ENCODE measurements around the gene OCRL. TPM values are rescaled to one million over a fixed set of nuclear protein-coding genes. Genes with fewer than 3 reads are reported as not detected.

Gene OCRL
- polyA plus RNA-seq, 1 of the 3 experiments (the other 2 are of a cell fraction), result 18.6 TPM

- Histone ChIP-seq H3K9me3 (no peaks in the 10 kb centered on the region), H3K36me3 (replicated peaks in 1 of 2; ENCODE audit: control insufficient read depth in 1 of 2, insufficient read depth in 2 of 2, low read length in 1 of 2) (no peaks in the 10 kb centered on the region), H3K9ac (no peak overlapping the region), H3K4me3 (ENCODE audit: low read depth in 2 of 2, low read length in 1 of 2) (no peak overlapping the region), H3K27me3 (ENCODE audit: insufficient read depth) (peaks cover 4% of the 10 kb centered on the region; the same call in 1 of the 2 replicates), H3K4me2 (no peak overlapping the region), H3K79me2 (ENCODE audit: insufficient read depth) (peaks cover 20% of the 10 kb centered on the region), H4K20me1 (ENCODE audit: insufficient read depth) (peaks cover 17% of the 10 kb centered on the region; the same call in 1 of the 2 replicates), H3K4me1 (ENCODE audit: control insufficient read depth in 1 of 2, insufficient read depth in 2 of 2, low read depth in 1 of 2, low read length in 1 of 2) (no peaks in the 10 kb centered on the region; a peak in 1 of 4 replicates), H3F3A (replicated peaks; ENCODE audit: insufficient read depth) (peaks cover 28% of the 10 kb centered on the region), H2AFZ (ENCODE audit: low read depth) (no peak overlapping the region), H3K27ac (ENCODE audit: low read depth in 2 of 2, low read length in 1 of 2) (no peak overlapping the region), H3K9me2 (no peaks in the 10 kb centered on the region)
- no peak for DNase-seq
- TF ChIP-seq FOSL2 (IDR thresholded peaks at IDR 0.05; ENCODE audit: borderline replicate concordance, low read depth) (no peak), RCOR1 (IDR thresholded peaks at IDR 0.05; ENCODE audit: low read length) (no peak), RFX5 (IDR thresholded peaks at IDR 0.05; ENCODE audit: low read length) (no peak), PBX3 (IDR thresholded peaks at IDR 0.05) (no peak), RXRA (IDR thresholded peaks at IDR 0.05; ENCODE audit: borderline replicate concordance, low read depth) (no peak), SMC3 (IDR thresholded peaks at IDR 0.05; ENCODE audit: low read depth, low read length) (no peak), EP300 (IDR thresholded peaks at IDR 0.05; ENCODE audit: borderline replicate concordance in 1 of 2, low read depth in 1 of 2, low read length in 1 of 2) (no peak), MEF2A (IDR thresholded peaks at IDR 0.05; ENCODE audit: borderline replicate concordance, low read depth) (no peak)
- TF ChIP-seq, protein P1, sequence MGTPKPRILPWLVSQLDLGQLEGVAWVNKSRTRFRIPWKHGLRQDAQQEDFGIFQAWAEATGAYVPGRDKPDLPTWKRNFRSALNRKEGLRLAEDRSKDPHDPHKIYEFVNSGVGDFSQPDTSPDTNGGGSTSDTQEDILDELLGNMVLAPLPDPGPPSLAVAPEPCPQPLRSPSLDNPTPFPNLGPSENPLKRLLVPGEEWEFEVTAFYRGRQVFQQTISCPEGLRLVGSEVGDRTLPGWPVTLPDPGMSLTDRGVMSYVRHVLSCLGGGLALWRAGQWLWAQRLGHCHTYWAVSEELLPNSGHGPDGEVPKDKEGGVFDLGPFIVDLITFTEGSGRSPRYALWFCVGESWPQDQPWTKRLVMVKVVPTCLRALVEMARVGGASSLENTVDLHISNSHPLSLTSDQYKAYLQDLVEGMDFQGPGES (IDR thresholded peaks at IDR 0.05; ENCODE audit: low read depth, low read length), result no peak
- 45% methylated on average over 4 of the region's 4 CpGs for WGBS (ENCODE audit: low lambda C conversion rate)
- ChIA-PET POLR2A (no interaction called here), CTCF (interaction anchor here (1.0 to 1.2 kb wide), 3 partner anchors 9 to 15 kb away, joined by 3 to 4 read pairs (median 3); partner anchors contain the start of gene OCRL)
These were observed 14.9 kb upstream of the OCRL start for GRCh38 chrX:129525162-129525561.

DNA sequence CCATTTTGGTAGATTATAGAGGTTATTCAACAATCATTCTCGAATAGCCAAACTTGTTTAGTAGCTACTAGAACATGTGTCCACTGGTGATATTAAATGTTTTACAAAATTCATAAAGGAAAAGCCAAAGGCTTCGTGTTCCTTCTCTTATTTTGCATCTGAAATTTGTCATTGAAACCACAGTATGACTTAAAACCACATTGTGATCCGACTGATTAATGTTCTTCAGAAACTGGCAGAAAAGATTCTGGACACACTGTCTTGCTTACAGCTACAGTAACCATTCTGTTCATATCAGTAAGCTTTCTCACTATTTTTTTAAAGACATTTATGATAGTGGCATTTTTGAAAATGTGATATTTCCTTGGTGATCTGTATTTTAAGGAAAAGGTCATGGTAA lies 14.2 kb upstream of the OCRL start:
- no peak for DNase-seq

More for the DNA sequence above, 14.2 kb upstream of the OCRL start:
- no peaks in the 10 kb centered on the region for H3K9me2 ChIP-seq
- H2AFZ ChIP-seq (ENCODE audit: low read depth), result no peak overlapping the region
- ChIA-PET CTCF (interaction anchor here (1.2 kb wide), 2 partner anchors 10 to 14 kb away, joined by 3 read pairs; partner anchors contain the start of gene OCRL), POLR2A (no interaction called here)
- no peaks in the 10 kb centered on the region; a peak in 1 of 4 replicates for H3K4me1 ChIP-seq (ENCODE audit: control insufficient read depth in 1 of 2, insufficient read depth in 2 of 2, low read depth in 1 of 2, low read length in 1 of 2)
- no peak overlapping the region for H3K27ac ChIP-seq (ENCODE audit: low read depth in 2 of 2, low read length in 1 of 2)
- peaks cover 12% of the 10 kb centered on the region for H3K79me2 ChIP-seq (ENCODE audit: insufficient read depth)
- H3K27me3 ChIP-seq (ENCODE audit: insufficient read depth), result peaks cover 4% of the 10 kb centered on the region; the same call in 1 of the 2 replicates
- H3K4me2 ChIP-seq, result no peak overlapping the region
- peaks cover 29% of the 10 kb centered on the region for H3F3A ChIP-seq (replicated peaks; ENCODE audit: insufficient read depth)
- H3K36me3 ChIP-seq (replicated peaks in 1 of 2; ENCODE audit: control insufficient read depth in 1 of 2, insufficient read depth in 2 of 2, low read length in 1 of 2), result no peaks in the 10 kb centered on the region
- TF ChIP-seq, protein P2, sequence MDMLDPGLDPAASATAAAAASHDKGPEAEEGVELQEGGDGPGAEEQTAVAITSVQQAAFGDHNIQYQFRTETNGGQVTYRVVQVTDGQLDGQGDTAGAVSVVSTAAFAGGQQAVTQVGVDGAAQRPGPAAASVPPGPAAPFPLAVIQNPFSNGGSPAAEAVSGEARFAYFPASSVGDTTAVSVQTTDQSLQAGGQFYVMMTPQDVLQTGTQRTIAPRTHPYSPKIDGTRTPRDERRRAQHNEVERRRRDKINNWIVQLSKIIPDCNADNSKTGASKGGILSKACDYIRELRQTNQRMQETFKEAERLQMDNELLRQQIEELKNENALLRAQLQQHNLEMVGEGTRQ (IDR thresholded peaks at IDR 0.05; ENCODE audit: borderline replicate concordance, low read depth, low read length), result no peak
- TF ChIP-seq FOXM1 (IDR thresholded peaks at IDR 0.05; ENCODE audit: low read depth) (no peak), TCF12 (IDR thresholded peaks at IDR 0.05) (no peak), RFX5 (IDR thresholded peaks at IDR 0.05; ENCODE audit: low read length) (no peak), MXI1 (IDR thresholded peaks at IDR 0.05; ENCODE audit: low read depth, low read length) (no peak), FOSL2 (IDR thresholded peaks at IDR 0.05; ENCODE audit: borderline replicate concordance, low read depth) (no peak)
- H4K20me1 ChIP-seq (ENCODE audit: insufficient read depth), result peaks cover 11% of the 10 kb centered on the region; the same call in 1 of the 2 replicates
- H3K4me3 ChIP-seq (ENCODE audit: low read depth in 2 of 2, low read length in 1 of 2), result no peak overlapping the region
- no peaks in the 10 kb centered on the region for H3K9me3 ChIP-seq
- H3K9ac ChIP-seq, result no peak overlapping the region
- 41% methylated on average over 3 of the region's 3 CpGs for WGBS (ENCODE audit: low lambda C conversion rate)

Measured in SK-N-SH (cell line).